ENCODE measurements around the gene GPX6.
A peak's percentile ranks its signal among the peaks of the same experiment; 100 is the strongest.
"Not testable (repeated sequence)": the region's sequence is repeated elsewhere in the genome, so short reads cannot be mapped to it uniquely, and the experiment has no call there.

GPX6 gene, protein sequence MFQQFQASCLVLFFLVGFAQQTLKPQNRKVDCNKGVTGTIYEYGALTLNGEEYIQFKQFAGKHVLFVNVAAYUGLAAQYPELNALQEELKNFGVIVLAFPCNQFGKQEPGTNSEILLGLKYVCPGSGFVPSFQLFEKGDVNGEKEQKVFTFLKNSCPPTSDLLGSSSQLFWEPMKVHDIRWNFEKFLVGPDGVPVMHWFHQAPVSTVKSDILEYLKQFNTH

DNA sequence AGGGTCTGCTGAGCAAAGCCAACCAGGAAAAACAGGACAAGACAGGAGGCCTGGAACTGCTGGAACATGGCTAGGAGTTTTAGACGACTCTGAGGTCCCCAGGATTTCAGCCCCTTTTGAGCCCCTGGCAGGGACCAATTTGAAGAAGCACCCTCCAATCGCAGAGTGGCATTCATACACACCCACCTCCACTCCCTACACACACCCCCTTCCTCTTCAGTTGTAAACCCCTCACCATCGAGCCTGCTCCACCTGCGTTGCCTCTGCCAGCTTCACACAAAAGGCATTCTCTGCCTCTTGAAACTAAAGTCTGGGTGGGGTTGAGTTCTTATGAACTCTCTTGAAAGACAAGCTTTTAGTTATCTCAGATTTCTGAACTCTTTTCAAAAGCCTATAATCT is at the start of gene GPX6:
TSS of gene GPX6 (minus strand) at position 118 of the 400 bp plus-strand sequence. CDS start at position 68, 50 bp downstream.
- Mint-ChIP-seq H3K27me3 (peaks cover 52% of the 10 kb centered on the region), H3K4me3 (no peak within 1 kb of the TSS)

GRCh38 chr6:28563430-28564095 is 48.0 kb upstream of the GPX6 start:
- Mint-ChIP-seq H3K9me3 (no peaks in the 10 kb centered on the region), H3K27me3 (peaks cover 22% of the 10 kb centered on the region), H3K27ac (no peak overlapping the region), H3K4me3 (no peak overlapping the region), H3K36me3 (no peaks in the 10 kb centered on the region), H3K4me1 (no peaks in the 10 kb centered on the region)
- ATAC-seq, result no peak

More for the DNA sequence above, at the start of gene GPX6:
- no peak for ATAC-seq
- H3K27ac Mint-ChIP-seq, result no peak within 1 kb of the TSS
- H3K4me1 Mint-ChIP-seq, result no peaks in the 10 kb centered on the region
- H3K36me3 Mint-ChIP-seq, result no peaks in the 10 kb centered on the region
- H3K9me3 Mint-ChIP-seq, result no peaks in the 10 kb centered on the region

DNA sequence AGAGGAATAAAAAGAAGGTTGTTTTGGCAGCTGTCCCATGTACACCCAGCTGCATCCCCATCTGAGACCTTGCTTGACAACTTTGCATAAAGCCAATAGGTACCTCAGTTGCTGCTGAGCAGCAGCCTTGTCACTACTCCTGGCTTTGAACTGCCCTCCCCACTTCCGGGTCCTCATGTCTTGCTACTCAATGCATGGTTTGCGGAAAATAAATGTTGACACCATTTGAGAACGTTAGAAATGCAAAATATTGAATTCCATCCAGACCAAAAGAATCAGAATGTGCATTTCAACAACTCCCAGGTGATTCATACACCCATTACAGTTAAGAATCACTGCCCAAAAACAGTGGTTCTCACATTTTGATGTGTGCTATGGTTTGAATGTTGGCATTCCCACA is 43.0 kb upstream of the GPX6 start:
- Mint-ChIP-seq H3K4me3 (no peak overlapping the region), H3K27ac (no peak overlapping the region), H3K4me1 (no peaks in the 10 kb centered on the region), H3K27me3 (peaks cover 33% of the 10 kb centered on the region), H3K9me3 (no peaks in the 10 kb centered on the region), H3K36me3 (no peaks in the 10 kb centered on the region)
- no peak for ATAC-seq

- Mint-ChIP-seq H3K27ac (no peak overlapping the region), H3K9me3 (no peaks in the 10 kb centered on the region)
These were observed 39.5 kb upstream of the GPX6 start for GRCh38 chr6:28555136-28555535.

GRCh38 chr6:28553986-28554881 is 38.6 kb upstream of the GPX6 start:
- no peak for ATAC-seq
- Mint-ChIP-seq H3K27me3 (peaks cover 72% of the 10 kb centered on the region), H3K4me3 (no peak overlapping the region), H3K36me3 (no peaks in the 10 kb centered on the region), H3K4me1 (peaks cover 5% of the 10 kb centered on the region), H3K9me3 (no peaks in the 10 kb centered on the region), H3K27ac (no peak overlapping the region)

More at GRCh38 chr6:28555136-28555535, 39.5 kb upstream of the GPX6 start:
- Mint-ChIP-seq H3K36me3 (no peaks in the 10 kb centered on the region), H3K4me3 (no peak overlapping the region), H3K27me3 (peaks cover 63% of the 10 kb centered on the region), H3K4me1 (peaks cover 5% of the 10 kb centered on the region)
- ATAC-seq, result no peak

GRCh38 chr6:28553384-28553985 is 37.9 kb upstream of the GPX6 start:
- Mint-ChIP-seq H3K27ac (no peak overlapping the region), H3K36me3 (no peaks in the 10 kb centered on the region), H3K27me3 (peaks cover 80% of the 10 kb centered on the region), H3K9me3 (no peaks in the 10 kb centered on the region), H3K4me1 (peaks cover 5% of the 10 kb centered on the region), H3K4me3 (no peak overlapping the region)
- ATAC-seq, result no peak

- Mint-ChIP-seq H3K36me3 (no peaks in the 10 kb centered on the region), H3K9me3 (peaks cover 3% of the 10 kb centered on the region), H3K4me3 (no peak overlapping the region), H3K4me1 (peaks cover 5% of the 10 kb centered on the region), H3K27me3 (peaks cover 82% of the 10 kb centered on the region), H3K27ac (no peak overlapping the region)
- ATAC-seq, result no peak
These were observed 36.5 kb upstream of the GPX6 start for GRCh38 chr6:28551891-28552666.

- H3K27me3 Mint-ChIP-seq, result peaks cover 68% of the 10 kb centered on the region
- not testable (repeated sequence) for H3K4me3 Mint-ChIP-seq, ATAC-seq, H3K9me3 Mint-ChIP-seq, H3K27ac Mint-ChIP-seq, H3K36me3 Mint-ChIP-seq
- H3K4me1 Mint-ChIP-seq, result peaks cover 19% of the 10 kb centered on the region
These were observed 31.4 kb upstream of the GPX6 start for GRCh38 chr6:28547003-28547402.

- peaks cover 73% of the 10 kb centered on the region for H3K27me3 Mint-ChIP-seq
- peaks cover 21% of the 10 kb centered on the region for H3K4me1 Mint-ChIP-seq
- H3K9me3 Mint-ChIP-seq, result peaks cover 12% of the 10 kb centered on the region
- H3K36me3 Mint-ChIP-seq, result no peaks in the 10 kb centered on the region
- no peak overlapping the region for H3K4me3 Mint-ChIP-seq
- no peak for ATAC-seq
- H3K27ac Mint-ChIP-seq, result no peak overlapping the region
These were observed 30.4 kb upstream of the GPX6 start for GRCh38 chr6:28545955-28546354.

DNA sequence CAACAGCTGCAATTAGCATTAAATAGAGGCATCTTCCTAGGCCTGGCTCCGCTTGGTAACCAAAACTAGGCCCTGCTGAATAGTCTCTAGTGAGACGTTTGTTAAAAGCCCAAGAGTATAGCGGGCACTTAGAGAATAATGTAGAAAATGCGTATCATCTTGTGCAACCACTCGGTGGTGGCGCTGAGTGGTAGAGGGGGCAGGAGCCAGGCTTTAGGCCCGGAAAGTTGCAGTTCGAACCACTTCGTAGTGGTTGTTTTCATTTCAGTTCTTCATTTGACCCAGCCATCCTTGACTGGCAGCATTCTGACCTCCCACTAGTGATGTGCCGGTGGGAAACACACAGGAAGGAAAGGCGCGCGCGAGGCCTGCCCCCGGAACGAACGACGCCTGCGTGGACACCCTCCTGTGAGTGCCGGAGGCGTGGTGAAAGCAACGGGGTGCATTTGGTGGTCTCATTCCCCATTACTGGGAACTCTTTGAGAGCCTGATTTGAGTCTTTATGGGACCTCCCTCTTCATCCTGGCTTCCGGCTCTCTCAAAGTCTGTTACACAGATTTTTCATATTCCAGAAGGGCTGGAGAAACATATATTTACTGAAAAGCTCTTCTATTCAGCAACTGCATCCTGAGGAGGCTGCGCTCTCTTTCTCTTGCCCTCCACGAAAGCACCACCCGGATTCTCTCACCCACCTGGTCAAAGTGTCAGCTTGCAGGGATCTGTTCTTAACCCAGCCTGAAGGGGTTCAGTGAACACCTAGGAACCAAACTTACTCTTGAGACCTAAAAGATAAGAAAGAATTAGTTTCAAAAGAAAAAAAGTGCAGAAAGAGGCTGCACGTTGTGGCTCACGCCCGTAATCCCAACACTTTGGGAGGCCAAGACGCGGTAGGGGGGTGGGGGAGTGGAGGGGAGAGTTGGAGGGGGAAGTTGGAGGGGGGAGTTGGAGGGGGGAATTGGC is 28.3 kb upstream of the GPX6 start:
- Mint-ChIP-seq H3K27me3 (peaks cover 68% of the 10 kb centered on the region), H3K4me1 (peaks cover 21% of the 10 kb centered on the region), H3K9me3 (peaks cover 15% of the 10 kb centered on the region), H3K4me3 (peak overlapping the region; percentile 29), H3K36me3 (no peaks in the 10 kb centered on the region), H3K27ac (no peak overlapping the region)
- no peak for ATAC-seq

DNA sequence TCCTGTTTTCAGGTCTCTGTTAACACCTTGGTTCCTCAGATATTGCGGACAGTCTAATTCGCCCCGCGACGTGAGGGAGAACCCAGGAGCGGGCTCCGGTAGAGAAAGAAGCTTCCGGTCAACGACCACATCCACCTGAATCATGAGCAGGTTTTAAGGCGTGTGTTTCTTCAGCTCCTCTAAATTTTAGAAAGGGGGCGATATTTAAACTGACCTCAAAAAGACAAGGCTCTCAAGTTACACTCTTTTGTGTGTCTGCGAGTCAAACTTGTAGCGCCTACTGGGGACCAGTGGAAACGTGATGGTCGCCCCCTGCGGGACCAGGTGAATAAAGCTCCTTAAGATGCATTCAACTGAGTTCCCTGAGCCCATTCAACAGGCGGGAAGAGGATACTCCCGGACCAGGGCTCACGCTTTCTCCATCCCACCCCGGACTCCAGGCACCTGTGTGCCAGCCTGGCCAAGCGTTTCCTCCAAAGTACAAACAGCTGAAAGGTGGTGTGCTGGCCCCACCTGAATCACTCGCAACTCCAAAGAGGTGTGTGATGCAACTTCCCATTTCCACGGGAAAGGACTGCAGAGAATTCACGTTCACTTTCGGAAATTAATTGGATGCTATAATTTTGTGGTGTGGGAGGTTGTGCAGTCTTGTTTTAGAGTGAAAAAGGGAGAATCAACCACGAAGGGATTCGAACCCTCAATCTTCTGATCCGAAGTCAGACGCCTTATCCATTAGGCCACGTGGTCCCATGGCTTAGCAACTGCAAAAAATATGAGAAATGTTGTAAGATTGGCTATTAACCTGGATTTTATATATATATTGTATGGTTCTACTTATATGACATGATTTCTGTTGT is 27.1 kb upstream of the GPX6 start:
- Mint-ChIP-seq H3K4me1 (peaks cover 21% of the 10 kb centered on the region), H3K27me3 (peaks cover 75% of the 10 kb centered on the region), H3K27ac (no peak overlapping the region), H3K4me3 (peak overlapping the region; percentile 34), H3K36me3 (no peaks in the 10 kb centered on the region), H3K9me3 (peaks cover 13% of the 10 kb centered on the region)
- ATAC-seq, result no peak

DNA sequence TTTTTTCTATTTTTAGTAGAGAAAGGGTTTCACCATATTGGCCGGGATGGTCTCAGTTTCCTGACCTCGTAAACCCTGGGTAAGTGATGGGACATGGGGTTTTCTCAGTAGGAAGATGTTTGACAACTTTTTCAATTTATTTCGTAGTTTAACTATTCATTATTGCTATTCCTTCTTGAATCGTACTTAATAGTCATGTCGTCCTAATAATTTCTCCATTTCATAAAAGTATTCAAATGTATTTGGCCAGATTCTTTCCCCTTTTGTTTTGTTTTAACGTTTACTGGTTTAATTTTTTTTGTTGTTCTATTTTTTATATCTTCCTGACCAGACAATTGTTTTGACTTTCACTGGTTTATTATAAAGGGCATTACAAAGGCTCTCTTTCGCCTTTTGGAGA is 26.4 kb upstream of the GPX6 start:
- Mint-ChIP-seq H3K4me3 (no peak overlapping the region), H3K27me3 (peaks cover 78% of the 10 kb centered on the region), H3K36me3 (no peaks in the 10 kb centered on the region), H3K27ac (no peak overlapping the region), H3K4me1 (peaks cover 21% of the 10 kb centered on the region), H3K9me3 (peaks cover 13% of the 10 kb centered on the region)
- no peak for ATAC-seq

GRCh38 chr6:28537509-28538140 is 22.0 kb upstream of the GPX6 start:
- Mint-ChIP-seq H3K4me3 (no peak overlapping the region), H3K36me3 (no peaks in the 10 kb centered on the region), H3K4me1 (peaks cover 8% of the 10 kb centered on the region), H3K9me3 (peaks cover 13% of the 10 kb centered on the region), H3K27ac (no peak overlapping the region), H3K27me3 (peaks cover 96% of the 10 kb centered on the region)
- ATAC-seq, result no peak
